MM.1S (cell line): ENCODE data around the gene GALP.

Experiments used
- CTCF ChIP-seq: fragments of 300-600 bp; sonication (generic); IDR thresholded peaks from 2 replicates; pipeline ENCODE4 v1.5.1; 2016; ENCODE audit warnings: antibody characterized with exemption, low read length, mixed read lengths
- EZH2 ChIP-seq: fragments of 300-600 bp; sonication (generic); optimal IDR thresholded peaks from 2 replicates; pipeline ENCODE3; 2017; ENCODE audit warnings: low read depth, mild to moderate bottlenecking, antibody characterized with exemption, low read length, mixed read lengths
- EZH2phosphoT487 ChIP-seq: fragments of 300-600 bp; sonication (generic); IDR thresholded peaks from 2 replicates; pipeline ENCODE4 v1.6.1; 2018; ENCODE audit warnings: antibody characterized with exemption, low read length

- TF ChIP-seq CTCF (no peak), EZH2 (no peak), EZH2phosphoT487 (no peak)
Measured at GRCh38 chr19:56139847-56140582, 35.8 kb upstream of the GALP start.
